Fibroblast of lung (primary cell): ENCODE measurements around the gene HRH1. TPM values are rescaled to one million over a fixed set of nuclear protein-coding genes. Genes with fewer than 3 reads are reported as not detected.

Experiments
- DNase-seq, 2 donors: peaks; one replicate each; pipeline versions ENCODE4 v3.0.0 to v3.0.0-alpha.2; 2010; ENCODE audit warnings: low read depth in 2 of 2
- H2AFZ ChIP-seq: 2 replicates; pipeline ENCODE4 v1.5.1; 2012; ENCODE audit warnings: low read length, control low read depth, inconsistent platforms
- H3K27ac ChIP-seq: 2 replicates; pipeline ENCODE4 v1.5.1; 2011; ENCODE audit warnings: low read length, control low read depth; ENCODE audit not compliant: insufficient read depth
- H3K27me3 ChIP-seq: 2 replicates; pipeline ENCODE4 v1.5.1; 2011; ENCODE audit warnings: mild to moderate bottlenecking, low read length; ENCODE audit not compliant: control insufficient read depth, insufficient read depth
- H3K36me3 ChIP-seq: 2 replicates; pipeline ENCODE4 v1.5.1; 2011; ENCODE audit warnings: low read length; ENCODE audit not compliant: control insufficient read depth, insufficient read depth
- H3K4me1 ChIP-seq: 2 replicates; pipeline ENCODE4 v1.5.1; 2011; ENCODE audit warnings: low read length; ENCODE audit not compliant: control insufficient read depth, insufficient read depth; ENCODE audit errors: extremely low read depth
- H3K4me2 ChIP-seq: 2 replicates; pipeline ENCODE4 v1.5.1; 2011; ENCODE audit warnings: low read length, control low read depth; ENCODE audit not compliant: insufficient read depth; ENCODE audit errors: extremely low read depth
- H3K4me3 ChIP-seq, 4 experiments: fragments of 200-600 bp in 1 of 4; sonication (generic) in 1 of 4; replicated peaks in 1 of 4; 2 replicates each; pipeline ENCODE4 v1.5.1; 2011 to 2016; ENCODE audit warnings: low read length in 4 of 4, low read depth in 3 of 4, mild to moderate bottlenecking in 3 of 4, control low read depth in 2 of 4, inconsistent platforms in 1 of 4, mixed read lengths in 1 of 4; ENCODE audit not compliant: insufficient read depth in 1 of 4; ENCODE audit errors: control extremely low read depth in 1 of 4
- H3K79me2 ChIP-seq: 2 replicates; pipeline ENCODE4 v1.5.1; 2012; ENCODE audit warnings: mild to moderate bottlenecking, low read length, inconsistent platforms; ENCODE audit not compliant: control insufficient read depth, insufficient read depth
- H3K9ac ChIP-seq: 2 replicates; pipeline ENCODE4 v1.5.1; 2011; ENCODE audit warnings: mild to moderate bottlenecking, low read length, control low read depth; ENCODE audit not compliant: insufficient read depth
- H3K9me3 ChIP-seq: 2 replicates; pipeline ENCODE4 v1.5.1; 2012; ENCODE audit warnings: low read depth, low read length; ENCODE audit not compliant: control insufficient read depth, insufficient read depth
- H4K20me1 ChIP-seq: 2 replicates; pipeline ENCODE4 v1.5.1; 2011; ENCODE audit warnings: low read length; ENCODE audit not compliant: control insufficient read depth, insufficient read depth; ENCODE audit errors: extremely low read depth
- CTCF ChIP-seq, 2 donors: IDR thresholded peaks in 1 of 2; conservative IDR thresholded peaks in 1 of 2; 1 replicate in 1 of 2; 2 replicates in 1 of 2; pipeline ENCODE4 v1.5.1; 2011 to 2012; ENCODE audit warnings: low read length in 2 of 2, control low read depth in 1 of 2, inconsistent platforms in 1 of 2, low read depth in 1 of 2, mild to moderate bottlenecking in 1 of 2
- EZH2 ChIP-seq: IDR thresholded peaks from 2 replicates; pipeline ENCODE4 v1.5.1; 2012; ENCODE audit warnings: low read length, control low read depth, mild to moderate bottlenecking; ENCODE audit errors: missing control alignments
- polyA plus RNA-seq, 2 donors: library from polyadenylated mRNA; depleted of rRNA in 1 of 2; stranded (reverse) in 1 of 2; unstranded in 1 of 2; fragments of >200 nt; gene quantifications; 2 replicates each; pipeline ENCODE4 v1.2.1, GENCODE V29; 2011 to 2012; ENCODE audit warnings: missing spikeins in 1 of 2
- total RNA-seq: library from RNA; depleted of rRNA; stranded (reverse); fragments of >200 nt; gene quantifications from 2 replicates; pipeline ENCODE4 v1.2.1, GENCODE V29; 2014

Gene HRH1
- total and polyA plus RNA-seq, 2 donors (not counting 1 experiment from before 2014, with no cell fraction given): 12.6 to 30.6 TPM

GRCh38 chr3:11159421-11159904, 5.2 kb downstream of the HRH1 start:
- Histone ChIP-seq H3K9me3 (no peaks in the 10 kb centered on the region), H3K4me3 (peak overlapping the region in 1 of 4 experiments; percentile 15), H4K20me1 (no peaks in the 10 kb centered on the region), H2AFZ (no peak overlapping the region), H3K36me3 (no peaks in the 10 kb centered on the region), H3K4me2 (peak overlapping the region; percentile 30), H3K27ac (peak overlapping the region; percentile 60), H3K4me1 (peaks cover 12% of the 10 kb centered on the region), H3K9ac (no peak overlapping the region), H3K79me2 (peaks cover 30% of the 10 kb centered on the region), H3K27me3 (no peaks in the 10 kb centered on the region)
- TF ChIP-seq CTCF (conservative IDR thresholded peaks at IDR 0.05 in 1 of 2, IDR thresholded peaks at IDR 0.05 in 1 of 2; ENCODE audit: low read depth in 1 of 2, low read length in 2 of 2) (peak; percentile 19 to 38), EZH2 (no peak)
- peak; percentile 79 to 98 for DNase-seq

GRCh38 chr3:11161666-11162065, 7.4 kb downstream of the HRH1 start:
- no peak overlapping the region for H2AFZ ChIP-seq
- no peak overlapping the region for H3K9ac ChIP-seq
- peaks cover 19% of the 10 kb centered on the region for H3K79me2 ChIP-seq
- peaks cover 7% of the 10 kb centered on the region for H3K4me1 ChIP-seq
- H4K20me1 ChIP-seq: no peaks in the 10 kb centered on the region
- H3K4me2 ChIP-seq: no peak overlapping the region
- no peaks in the 10 kb centered on the region for H3K36me3 ChIP-seq
- H3K4me3 ChIP-seq: no peak overlapping the region
- H3K27me3 ChIP-seq: no peaks in the 10 kb centered on the region
- no peak for DNase-seq
- TF ChIP-seq CTCF (conservative IDR thresholded peaks at IDR 0.05 in 1 of 2, IDR thresholded peaks at IDR 0.05 in 1 of 2; ENCODE audit: low read depth in 1 of 2, low read length in 2 of 2) (no peak), EZH2 (no peak)
- no peaks in the 10 kb centered on the region for H3K9me3 ChIP-seq
- no peak overlapping the region for H3K27ac ChIP-seq

- TF ChIP-seq EZH2 (no peak), CTCF (conservative IDR thresholded peaks at IDR 0.05 in 1 of 2, IDR thresholded peaks at IDR 0.05 in 1 of 2; ENCODE audit: low read depth in 1 of 2, low read length in 2 of 2) (no peak)
- Histone ChIP-seq H2AFZ (no peak overlapping the region), H3K9ac (no peak overlapping the region), H3K4me1 (peaks cover 7% of the 10 kb centered on the region), H4K20me1 (no peaks in the 10 kb centered on the region), H3K36me3 (no peaks in the 10 kb centered on the region), H3K27me3 (no peaks in the 10 kb centered on the region), H3K4me2 (no peak overlapping the region), H3K4me3 (no peak overlapping the region), H3K9me3 (no peaks in the 10 kb centered on the region), H3K27ac (no peak overlapping the region), H3K79me2 (peaks cover 11% of the 10 kb centered on the region)
- DNase-seq: no peak
These were observed 8.4 kb downstream of the HRH1 start for GRCh38 chr3:11162401-11163345.
